ENCODE data around the gene AUTS2.
A peak's percentile ranks its signal among the peaks of the same experiment; 100 is the strongest.
"Not testable (repeated sequence)": the region's sequence is repeated elsewhere in the genome, so short reads cannot be mapped to it uniquely, and the experiment has no call there.

AUTS2 gene

GRCh38 chr7:70706204-70706603 is 1107.9 kb downstream of the AUTS2 start:
- DNase-seq (ENCODE audit: low read depth in 2 of 2), result no peak

- no peak for DNase-seq (ENCODE audit: low read depth in 2 of 2)
Measured at GRCh38 chr7:70706698-70707097, 1108.4 kb downstream of the AUTS2 start.

GRCh38 chr7:70707823-70708243 is 1109.6 kb downstream of the AUTS2 start:
- no peak for DNase-seq (ENCODE audit: low read depth in 2 of 2)

DNA sequence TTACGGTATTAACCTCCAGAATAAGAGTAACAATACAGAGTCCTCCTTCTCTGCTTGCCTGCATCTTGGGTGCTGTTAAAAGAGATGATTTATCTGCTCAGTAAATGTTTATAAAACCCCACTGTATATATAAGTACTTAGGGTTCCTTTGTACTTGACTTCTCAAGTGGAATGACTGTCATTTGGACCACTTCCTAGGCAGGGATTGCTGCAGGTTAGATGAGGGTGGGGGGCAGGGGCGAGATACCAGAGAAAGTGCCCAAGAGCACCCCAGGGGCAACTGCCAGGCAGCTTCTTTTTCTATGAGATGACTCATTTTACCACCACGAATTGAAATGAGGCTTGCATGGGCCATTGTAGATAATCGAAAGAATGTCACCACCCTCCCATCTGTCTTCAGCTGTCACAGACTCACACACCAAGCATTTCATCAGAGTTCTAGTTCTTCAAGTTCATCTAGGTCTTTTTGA is 1111.8 kb downstream of the AUTS2 start:
- DNase-seq (ENCODE audit: low read depth in 2 of 2), result peak in 1 of 2 experiments; percentile 44

DNA sequence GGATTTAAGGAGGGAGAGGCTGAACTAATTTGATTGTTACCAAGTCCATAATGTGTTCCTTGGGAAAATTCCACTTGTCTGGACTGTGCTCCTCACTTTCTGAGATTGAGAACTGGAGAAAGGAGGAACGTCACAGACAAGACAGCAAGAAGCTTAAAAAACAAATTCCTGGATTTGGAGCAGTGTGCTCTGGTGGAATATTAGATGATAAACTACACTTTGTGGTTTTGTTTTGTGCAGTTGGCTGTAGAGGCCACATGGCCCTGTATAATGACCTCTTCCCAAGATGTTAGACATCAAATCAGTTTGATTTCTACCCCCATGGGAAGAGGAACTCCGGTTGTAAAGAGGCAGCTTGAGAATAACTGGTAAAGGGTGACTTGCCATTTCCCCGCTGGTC is 1112.4 kb downstream of the AUTS2 start:
- DNase-seq (ENCODE audit: low read depth in 2 of 2), result no peak

- DNase-seq (ENCODE audit: low read depth in 2 of 2), result no peak
Measured at GRCh38 chr7:70711452-70711851, 1113.2 kb downstream of the AUTS2 start.

GRCh38 chr7:70712942-70713341 is 1114.7 kb downstream of the AUTS2 start:
- no peak for DNase-seq (ENCODE audit: low read depth in 2 of 2)

- DNase-seq (ENCODE audit: low read depth in 2 of 2), result no peak
Measured at GRCh38 chr7:70714506-70715038, 1116.3 kb downstream of the AUTS2 start.

DNA sequence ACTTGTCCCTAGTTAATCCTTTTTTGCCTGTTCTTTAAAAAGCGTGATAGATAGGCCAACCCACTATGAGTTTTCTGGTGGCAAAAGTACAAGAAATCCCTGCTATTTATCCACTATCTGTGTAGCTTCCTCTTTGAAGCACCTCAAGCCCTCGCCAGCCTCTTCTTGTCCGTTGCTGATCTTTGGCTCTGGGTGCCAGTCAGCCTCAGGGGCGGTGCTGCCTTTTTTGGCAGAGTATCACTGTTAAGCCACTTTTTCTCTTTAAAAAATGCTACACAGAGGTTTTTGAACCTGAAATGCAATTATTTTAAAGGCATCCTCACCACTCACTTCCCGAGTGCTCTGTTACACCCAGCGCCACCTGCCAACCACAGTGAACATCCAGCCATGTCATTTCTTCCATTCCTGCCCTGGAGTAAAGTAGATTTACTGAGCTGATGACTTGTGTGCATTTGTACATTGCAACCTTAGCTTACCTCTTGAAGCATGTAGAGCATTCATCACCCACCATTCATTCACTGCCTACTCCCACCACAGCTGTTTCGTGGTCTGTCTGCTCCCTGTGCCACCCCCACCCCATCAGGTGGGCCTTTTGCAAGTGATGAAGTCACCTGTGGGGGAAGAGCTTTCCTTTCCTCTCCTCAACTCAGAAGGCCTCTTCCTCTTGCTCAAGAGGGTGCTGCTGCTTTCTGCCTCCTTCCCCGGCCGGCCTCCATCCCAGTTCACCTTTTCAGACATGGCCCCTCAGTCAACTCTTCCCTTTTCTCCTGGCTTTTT is 1119.5 kb downstream of the AUTS2 start:
- DNase-seq (ENCODE audit: low read depth in 2 of 2), result no peak

GRCh38 chr7:70719125-70719524 is 1120.8 kb downstream of the AUTS2 start:
- no peak for DNase-seq (ENCODE audit: low read depth in 2 of 2)

DNA sequence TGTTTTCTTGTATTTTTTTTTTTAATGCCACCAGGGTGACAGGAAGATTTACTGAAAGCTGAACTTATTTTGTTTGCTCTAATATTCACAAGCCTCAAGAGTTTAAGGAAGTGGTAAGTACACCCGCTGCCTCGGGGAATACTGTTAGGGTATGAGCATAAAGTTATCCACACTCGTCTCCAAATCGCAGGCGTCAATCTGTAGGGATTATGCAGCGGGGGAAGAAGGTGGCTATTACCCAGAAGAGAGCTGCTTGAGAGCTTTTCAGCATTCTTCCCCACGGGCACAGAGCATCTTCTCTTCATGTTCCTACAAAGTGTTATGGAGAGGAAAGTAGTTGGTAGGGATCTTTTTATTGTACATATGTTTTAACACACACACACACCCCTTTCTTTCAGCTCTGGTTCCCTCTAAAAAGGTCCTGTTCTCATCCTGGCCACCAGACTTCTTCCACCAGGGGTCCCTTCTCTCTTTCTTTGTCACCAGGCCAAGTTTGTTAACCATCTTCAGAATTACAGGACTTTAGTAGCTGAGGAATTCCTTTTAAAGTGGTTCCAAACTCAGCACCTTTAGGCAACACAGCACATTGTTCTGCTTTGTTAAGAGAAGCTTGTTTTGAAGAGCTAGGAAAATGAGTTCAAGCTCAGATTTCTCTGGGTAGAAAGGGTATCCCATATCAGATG is 1122.1 kb downstream of the AUTS2 start:
- no peak for DNase-seq (ENCODE audit: low read depth in 2 of 2)

DNA sequence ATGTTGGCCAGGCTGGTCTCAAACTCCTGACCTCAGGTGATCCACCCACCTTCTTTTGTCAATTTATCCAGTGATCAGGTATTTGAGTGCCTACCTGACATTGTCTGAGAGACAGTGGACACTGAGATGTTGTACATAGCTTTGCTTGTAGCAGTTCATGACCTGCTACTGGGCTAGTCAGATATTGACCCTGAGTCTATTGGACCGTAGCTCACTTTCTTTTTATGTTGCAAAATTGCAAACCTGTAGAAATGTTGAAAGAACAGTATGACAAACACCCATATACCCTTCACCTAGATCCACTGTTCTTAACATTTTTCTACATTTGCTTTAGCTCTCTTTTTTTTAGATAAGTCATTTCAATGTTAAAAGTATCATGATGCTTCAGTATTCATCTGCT is 1123.2 kb downstream of the AUTS2 start:
- no peak for DNase-seq (ENCODE audit: low read depth in 2 of 2)

DNA sequence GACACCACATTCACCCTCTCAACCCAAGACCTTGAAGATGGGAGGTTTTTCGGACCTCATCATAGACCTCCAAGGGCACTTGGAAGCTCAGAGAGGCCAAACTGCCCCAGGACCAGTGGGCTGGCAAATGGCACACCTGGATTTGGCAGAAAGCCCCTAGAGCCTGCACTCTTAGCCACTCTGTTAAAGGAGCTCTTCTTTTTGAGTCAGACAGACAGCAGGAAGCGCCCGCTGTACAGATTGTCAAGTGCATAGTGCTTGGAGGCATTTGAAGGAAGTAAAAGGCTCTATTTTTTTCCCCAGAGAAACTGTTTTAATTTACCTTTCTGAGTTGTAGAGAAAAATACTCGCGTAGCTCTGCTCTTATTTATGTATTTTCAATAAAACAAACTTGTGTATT is 1125.1 kb downstream of the AUTS2 start:
- no peak for DNase-seq (ENCODE audit: low read depth in 2 of 2)

DNA sequence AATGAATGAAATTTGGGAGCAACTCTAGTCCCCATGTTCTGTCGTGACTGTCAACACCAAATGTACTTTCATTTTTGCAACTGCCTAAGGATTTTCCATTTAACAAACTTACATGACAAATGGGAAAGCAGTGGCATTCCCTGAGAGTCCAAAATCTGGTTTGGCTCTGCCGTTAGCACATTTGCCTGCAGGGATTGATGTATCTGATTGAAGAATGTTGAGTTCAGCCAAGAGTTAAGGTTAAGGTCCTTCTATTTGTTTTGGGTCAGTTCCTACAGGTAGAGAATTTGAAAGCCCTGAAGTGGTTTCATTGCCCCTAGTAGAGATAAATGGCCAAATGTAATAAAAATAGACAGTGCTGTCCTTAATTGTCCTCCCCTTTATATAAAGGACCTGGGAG is 1127.2 kb downstream of the AUTS2 start:
- no peak for DNase-seq (ENCODE audit: low read depth in 2 of 2)

DNA sequence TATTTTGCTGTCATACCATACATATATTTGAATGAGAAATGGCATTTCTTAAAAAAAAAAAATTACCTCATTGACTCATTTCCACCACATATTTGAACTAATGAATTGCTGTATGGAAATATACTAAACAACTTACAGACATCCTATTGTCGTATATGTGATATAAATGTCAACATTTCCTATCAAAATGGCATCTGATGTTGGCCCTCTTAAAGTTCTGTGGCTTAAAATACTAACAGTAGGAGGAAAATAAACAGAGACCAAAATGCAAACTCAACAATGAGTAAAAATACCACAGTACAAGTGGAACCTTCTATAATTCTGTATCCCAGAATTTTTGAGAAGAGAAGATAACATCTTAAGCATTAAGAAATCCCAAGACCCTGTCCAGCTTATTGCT is 1128.0 kb downstream of the AUTS2 start:
- no peak for DNase-seq (ENCODE audit: low read depth in 2 of 2)

- no peak for DNase-seq (ENCODE audit: low read depth in 2 of 2)
Measured at GRCh38 chr7:70726951-70727378, 1128.7 kb downstream of the AUTS2 start.

GRCh38 chr7:70727861-70728260 is 1129.6 kb downstream of the AUTS2 start:
- no peak for DNase-seq (ENCODE audit: low read depth in 2 of 2)

- no peak for DNase-seq (ENCODE audit: low read depth in 2 of 2)
Measured at GRCh38 chr7:70728872-70729552, 1130.7 kb downstream of the AUTS2 start.

DNA sequence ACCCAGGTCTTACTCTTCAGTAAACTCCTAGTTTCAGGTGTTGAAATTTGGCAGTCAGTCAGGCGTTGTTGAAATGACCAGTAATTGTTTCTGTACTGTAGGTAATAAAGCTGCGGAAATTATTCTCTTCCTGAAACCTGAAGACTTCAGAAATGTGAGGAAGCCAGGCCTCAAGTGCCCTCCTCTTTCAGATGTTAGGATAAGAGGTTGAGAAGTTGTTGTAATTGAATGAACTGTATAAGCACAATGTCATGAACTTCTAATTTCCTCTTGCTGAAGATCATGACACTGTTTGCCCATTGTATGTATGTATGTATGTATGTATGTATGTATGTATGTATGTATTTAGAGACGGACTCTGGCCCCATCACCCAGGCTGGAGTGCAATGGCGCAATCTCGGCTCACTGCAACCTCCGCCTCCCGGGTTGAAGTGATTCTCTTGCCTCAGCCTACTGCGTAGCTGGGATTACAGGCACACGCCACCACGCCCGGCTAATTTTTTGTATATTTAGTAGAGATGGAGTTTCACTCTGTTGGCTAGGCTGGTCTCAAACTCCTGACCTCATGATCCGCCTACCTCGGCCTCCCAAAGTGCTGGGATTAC is 1131.4 kb downstream of the AUTS2 start:
- DNase-seq (ENCODE audit: low read depth in 2 of 2), result not testable (repeated sequence)

DNA sequence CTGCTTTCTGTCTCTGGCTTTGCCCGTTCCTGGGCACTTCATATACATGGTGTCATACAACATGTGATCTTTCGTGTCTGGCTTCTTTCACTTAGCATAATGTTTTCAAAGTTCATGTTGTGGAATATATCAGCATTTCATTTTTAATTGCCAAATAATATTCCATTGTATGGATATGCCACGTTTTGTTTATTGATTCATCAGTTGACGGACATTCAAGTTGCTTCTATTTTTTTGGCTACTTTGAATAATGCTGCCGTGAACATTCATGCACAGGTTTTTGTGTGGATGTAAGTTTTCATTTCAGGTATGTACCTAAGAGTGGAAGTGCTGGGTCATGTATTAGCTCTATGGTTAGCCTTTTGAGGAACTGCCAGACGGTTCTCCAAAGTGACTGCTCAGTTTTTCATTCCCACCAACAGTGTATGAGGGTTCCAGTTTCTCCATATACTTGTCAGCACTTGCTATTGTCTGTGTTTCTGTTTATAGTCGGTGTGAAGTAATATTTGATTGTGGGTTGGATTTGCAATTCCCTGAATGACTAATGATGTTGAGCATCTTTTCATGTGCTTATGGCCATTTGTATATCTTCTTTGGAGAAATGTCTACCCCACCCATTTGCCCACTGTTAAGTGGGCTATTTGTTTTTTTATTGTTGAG is 1132.3 kb downstream of the AUTS2 start:
- no peak for DNase-seq (ENCODE audit: low read depth in 2 of 2)

- DNase-seq (ENCODE audit: low read depth in 2 of 2), result no peak
Measured at GRCh38 chr7:70733090-70733489, 1134.8 kb downstream of the AUTS2 start.
